Fibroblast of skin of right quadriceps (primary cell): ENCODE data around the gene AMER3.
A peak's percentile ranks its signal among the peaks of the same experiment; 100 is the strongest.

ENCODE experiments used
- DNase-seq: peaks from one replicate; pipeline ENCODE4 v3.0.0-alpha.2; 2013

Gene AMER3

GRCh38 chr2:130785466-130786055, 30.2 kb downstream of the AMER3 start:
- DNase-seq, result no peak

- DNase-seq, result no peak
Observed at GRCh38 chr2:130786076-130786475, 30.7 kb downstream of the AMER3 start.

DNA sequence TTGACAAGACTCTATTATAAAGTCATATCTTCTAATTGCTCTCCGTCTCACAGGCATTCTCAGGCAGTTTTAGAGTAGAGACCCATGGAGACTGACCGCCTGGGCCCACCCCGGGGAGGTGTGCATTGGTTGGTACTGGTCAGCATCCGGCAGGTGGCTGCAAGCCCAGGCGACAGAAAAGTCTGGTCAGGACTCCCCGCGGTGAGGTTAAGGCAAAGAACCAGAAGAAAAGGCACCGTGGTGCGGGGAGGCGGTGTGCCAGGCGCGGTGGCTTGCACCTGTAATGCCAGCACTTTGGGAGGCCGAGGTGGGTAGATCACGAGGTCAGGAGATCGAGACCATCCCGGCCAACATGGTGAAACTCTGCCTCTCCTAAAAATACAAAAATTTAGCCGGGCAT, 32.5 kb downstream of the AMER3 start:
- no peak for DNase-seq

DNA sequence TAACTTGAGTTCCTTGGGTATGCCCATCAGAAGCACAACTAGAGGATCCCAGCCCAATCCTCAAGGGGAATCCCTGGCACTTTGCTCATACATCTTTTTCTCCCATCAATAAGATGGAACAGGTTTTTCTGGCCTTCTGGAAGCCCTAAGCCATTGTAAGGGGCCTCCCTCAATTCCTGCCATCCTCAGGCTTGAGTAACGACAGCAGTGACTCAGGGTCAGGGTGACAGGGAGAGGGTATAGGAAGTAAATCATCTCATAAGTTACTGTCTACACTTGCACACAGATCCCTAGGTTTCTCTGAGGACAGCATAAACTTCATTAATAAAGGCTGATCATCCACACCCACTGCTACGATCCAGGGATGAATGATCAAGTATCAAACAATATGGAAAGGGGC, 35.0 kb downstream of the AMER3 start:
- no peak for DNase-seq

- no peak for DNase-seq
Observed at GRCh38 chr2:130790804-130791616, 35.7 kb downstream of the AMER3 start.

GRCh38 chr2:130791617-130791939, 36.2 kb downstream of the AMER3 start:
- no peak for DNase-seq

GRCh38 chr2:130795431-130795830, 40.1 kb downstream of the AMER3 start:
- DNase-seq, result no peak

GRCh38 chr2:130796290-130796689, 41.0 kb downstream of the AMER3 start:
- no peak for DNase-seq

GRCh38 chr2:130797493-130798435, 42.4 kb downstream of the AMER3 start:
- DNase-seq, result peak; percentile 84

DNA sequence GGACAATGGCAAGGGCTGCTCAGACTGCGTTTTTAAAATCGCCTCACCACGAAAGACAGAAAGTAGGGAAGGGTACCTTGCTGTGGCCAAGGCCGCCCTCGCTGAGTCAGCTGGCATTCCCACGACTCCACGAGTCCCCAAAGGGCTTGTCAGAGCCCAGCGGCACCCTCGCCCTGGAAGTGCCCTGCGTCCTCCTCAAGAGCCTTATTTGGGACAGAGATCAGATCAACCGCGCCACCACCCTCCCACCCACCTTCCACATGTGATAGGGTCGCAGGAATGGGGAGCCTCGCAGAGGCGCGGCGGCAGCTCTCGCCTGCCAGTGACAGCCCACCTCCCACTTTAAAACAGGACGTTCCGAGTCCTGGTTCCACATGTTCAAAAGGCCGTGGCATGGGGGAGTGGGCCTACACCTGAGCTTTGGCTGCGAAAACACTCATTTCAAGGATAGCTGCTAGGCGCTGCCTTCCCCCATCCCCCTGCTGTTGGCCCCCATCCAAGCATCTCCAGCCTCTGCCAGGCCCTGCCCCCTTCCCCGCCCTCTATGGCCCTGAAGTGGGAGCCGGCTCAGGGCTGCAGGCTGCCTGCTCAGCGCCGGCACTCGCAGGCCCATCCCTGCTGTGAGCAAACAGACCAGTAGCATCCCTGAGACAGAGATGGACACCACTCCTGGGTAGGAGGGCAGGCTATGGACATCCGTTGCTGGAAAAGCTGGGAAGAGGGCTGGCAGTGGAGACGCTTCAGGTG, 43.3 kb downstream of the AMER3 start:
- DNase-seq, result peak; percentile 23

GRCh38 chr2:130799295-130799694, 44.0 kb downstream of the AMER3 start:
- DNase-seq, result no peak

- no peak for DNase-seq
Observed at GRCh38 chr2:130805613-130806012, 50.3 kb downstream of the AMER3 start.

- no peak for DNase-seq
Observed at GRCh38 chr2:130806370-130806769, 51.0 kb downstream of the AMER3 start.

DNA sequence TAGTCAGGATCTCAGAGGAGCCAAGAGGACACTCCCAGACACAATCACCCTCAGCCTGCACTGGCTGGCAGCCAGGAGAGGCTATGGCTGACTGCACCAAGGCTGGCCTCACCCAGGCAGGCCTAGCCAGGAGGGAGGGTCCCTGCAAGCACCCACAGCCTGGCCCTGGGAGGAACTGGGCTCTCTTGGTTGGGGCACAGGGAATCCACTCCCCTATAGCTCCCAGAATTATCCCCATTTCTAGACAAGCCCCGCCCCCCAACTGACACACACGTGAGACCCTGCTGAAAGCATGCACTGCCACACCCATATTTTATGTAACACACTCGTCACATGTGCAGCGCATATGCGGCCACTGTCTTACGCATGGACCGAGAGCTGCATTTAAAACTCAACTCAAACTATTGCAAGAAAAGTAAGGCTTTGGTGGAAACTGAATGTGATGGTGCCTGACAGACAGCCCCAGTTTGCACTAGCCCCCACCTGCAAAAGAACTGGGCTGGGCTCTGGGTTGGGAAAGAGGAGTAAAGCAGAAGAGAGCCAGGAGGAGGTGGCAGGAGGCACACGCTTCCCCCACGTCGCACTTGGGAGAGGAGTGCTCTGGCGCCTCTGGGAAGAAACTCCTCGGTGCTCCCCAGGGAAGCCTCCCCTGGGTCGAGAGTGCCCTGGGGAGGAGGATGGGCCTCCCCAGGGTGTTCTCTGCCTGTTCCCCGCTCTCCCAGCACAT, 52.5 kb downstream of the AMER3 start:
- DNase-seq, result no peak

GRCh38 chr2:130808482-130809268, 53.3 kb downstream of the AMER3 start:
- DNase-seq, result no peak

DNA sequence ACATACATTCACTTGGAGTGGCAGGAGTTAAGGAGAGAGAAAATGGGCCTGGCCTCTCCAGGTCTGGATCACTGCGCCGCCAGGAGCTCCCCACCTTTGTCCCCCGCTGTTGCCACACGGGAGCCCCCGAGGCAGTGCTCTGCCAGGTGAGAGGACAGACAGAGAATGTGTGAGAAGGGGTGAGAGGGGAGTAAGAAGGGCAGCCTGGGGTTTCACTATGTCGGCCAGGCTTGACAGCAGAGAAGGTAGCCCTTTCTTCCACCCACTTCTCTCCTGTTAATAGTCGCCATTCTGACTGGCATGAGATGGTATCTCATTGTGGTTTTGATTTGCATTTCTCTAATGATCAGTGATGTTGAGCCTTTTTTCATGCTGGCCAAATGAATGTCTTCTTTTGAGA, 55.1 kb downstream of the AMER3 start:
- DNase-seq, result no peak

DNA sequence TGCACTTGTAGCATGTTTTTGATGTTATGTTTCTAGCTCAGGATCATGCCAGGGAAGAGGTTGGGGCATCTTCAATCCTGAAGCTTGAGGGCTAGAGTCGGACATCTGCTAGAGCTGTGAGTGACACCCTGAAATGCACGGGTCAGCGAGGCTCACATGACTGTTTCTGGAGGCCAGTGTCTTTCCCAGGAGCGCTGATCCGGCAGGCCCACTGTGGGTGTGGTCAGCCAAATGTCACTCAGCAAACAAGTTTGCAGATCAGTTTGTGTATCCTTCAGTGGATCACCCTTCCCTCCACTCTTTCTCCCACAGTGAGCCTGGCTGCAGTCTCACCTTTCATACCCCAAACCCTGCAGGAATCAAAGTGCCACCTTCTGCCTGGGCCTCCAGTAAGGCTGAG, 58.4 kb downstream of the AMER3 start:
- no peak for DNase-seq

GRCh38 chr2:130814931-130815680, 59.8 kb downstream of the AMER3 start:
- no peak for DNase-seq
